HG03442 (cell line): Measurements from ENCODE around the gene DHRS3.

ENCODE experiments used
- ATAC-seq: cut with Tn5 transposase; IDR thresholded peaks from one replicate; pipeline ENCODE4 v1.9.1; 2021; ENCODE audit warnings: mild to moderate bottlenecking, moderate library complexity; ENCODE audit not compliant: unreplicated experiment

The DHRS3 gene

DNA sequence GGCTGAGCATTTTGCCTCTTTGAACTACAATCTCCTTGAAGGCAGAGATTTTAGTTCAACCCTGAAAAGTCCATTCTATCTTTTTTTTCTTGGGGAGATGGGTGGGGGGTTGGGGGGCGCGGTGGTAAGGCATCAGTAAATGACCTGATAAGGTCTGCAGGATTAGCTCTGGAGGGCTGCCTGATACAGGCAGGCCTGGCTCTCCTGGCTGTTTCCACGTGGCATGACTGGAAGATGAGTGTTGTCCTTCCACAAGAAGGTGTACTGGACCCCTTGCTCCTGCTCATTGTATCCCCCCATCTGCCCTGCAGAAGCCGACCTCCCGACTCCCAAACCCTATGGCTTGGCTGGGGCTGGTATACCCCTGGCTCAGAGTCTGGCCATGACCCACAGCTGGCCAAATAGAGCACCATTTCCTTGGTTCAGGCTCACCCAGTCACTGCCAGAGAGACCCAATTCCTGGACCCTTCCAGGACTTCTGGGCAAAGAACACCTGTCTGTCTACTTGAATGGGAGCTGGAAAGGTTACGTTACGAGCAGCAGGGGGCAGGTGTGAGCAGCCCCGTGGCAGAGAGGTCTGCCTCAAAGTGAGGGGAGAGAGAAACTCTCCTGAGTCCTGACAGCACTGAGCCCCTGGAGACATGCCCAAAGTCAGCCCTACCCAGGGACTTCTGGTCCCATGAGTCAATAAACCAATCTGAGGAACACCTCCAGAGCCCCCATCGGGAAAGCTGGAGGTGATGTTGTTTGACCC lies 17.0 kb downstream of the DHRS3 start:
- ATAC-seq: no peak

DNA sequence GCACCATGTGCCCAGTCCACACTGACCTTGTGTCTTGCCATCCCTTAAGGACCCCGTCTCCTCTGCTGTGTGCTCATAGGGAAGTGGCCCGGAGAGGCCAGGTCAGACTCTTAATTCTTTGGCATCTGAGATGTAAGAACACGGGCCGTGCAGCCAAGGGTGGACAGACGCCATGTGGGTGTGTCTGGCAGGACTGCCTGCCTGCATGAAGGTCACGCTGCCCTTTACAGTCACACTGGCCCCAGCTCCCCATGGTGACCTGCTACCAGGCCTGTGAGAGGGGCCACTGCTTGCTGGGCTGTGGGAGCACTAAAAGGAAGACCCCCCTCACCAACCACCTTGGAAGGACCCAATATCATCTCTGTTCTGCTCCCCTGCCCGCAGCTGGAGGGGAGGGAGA lies 17.7 kb downstream of the DHRS3 start:
- no peak for ATAC-seq

GRCh38 chr1:12599657-12600056 lies 18.4 kb downstream of the DHRS3 start:
- ATAC-seq: no peak

DNA sequence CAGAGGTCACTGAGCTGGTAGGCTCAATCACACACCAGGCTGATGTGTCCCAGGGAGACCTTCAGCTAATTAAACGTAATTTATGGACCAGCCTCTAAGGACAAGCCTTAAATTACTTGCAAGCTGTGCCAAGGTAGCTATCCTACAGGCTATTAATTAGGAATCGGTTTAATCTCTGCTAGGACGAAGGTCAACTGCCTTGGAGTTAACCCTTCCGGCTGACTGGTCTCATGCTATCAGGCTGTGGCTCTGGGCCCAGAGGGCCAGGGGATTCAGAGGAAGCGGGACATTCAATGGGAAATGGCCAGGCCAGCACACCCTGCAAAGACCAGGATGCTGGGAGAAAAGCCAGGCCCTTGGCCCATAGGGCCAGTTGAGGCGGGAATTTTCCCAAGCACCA lies 19.0 kb downstream of the DHRS3 start:
- ATAC-seq: no peak

GRCh38 chr1:12597792-12598191 lies 20.2 kb downstream of the DHRS3 start:
- ATAC-seq: no peak

DNA sequence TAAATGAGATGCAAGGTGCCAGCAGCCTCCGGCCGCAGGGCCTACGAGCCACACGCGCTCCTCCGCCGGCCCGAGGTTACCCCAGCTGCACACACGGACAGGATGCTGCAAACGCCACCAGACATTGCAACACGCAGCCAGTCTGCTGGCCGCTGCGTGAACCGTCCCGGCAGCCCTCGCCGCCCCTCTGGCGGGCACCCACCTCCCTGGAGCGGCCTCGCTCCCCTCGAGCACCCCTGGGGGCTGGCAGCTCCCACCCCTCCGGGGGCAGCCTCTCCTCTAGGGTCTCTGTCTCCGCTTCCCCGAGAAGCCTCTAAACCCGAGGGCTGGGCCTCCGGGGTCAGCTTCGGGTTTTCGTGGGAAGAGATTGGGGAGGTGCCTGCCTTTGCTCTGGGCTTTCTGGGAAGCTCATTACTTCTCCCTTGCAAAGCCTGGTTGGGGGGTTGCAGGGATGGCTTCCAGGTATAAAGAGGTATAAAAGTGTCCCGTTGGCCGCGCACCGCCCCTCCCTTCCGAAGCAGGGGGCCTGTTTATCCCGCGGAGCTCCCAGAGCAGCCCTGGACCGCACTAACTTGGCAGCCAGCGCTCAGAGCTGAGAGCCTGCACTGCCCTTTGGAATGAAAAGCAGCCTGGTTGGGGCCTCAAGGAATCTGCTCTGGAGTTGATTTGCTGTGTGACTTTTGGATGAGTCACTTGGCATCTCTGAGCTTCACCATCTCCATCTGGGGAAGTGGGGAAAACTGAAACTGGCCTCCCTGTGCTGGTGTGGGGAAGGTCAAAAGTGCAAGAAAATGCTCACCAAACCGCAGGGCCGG lies 21.8 kb downstream of the DHRS3 start:
- ATAC-seq: no peak

GRCh38 chr1:12595757-12596006 lies 22.3 kb downstream of the DHRS3 start:
- no peak for ATAC-seq

- no peak for ATAC-seq
Measured at GRCh38 chr1:12594966-12595756, 22.8 kb downstream of the DHRS3 start.

- ATAC-seq: no peak
Measured at GRCh38 chr1:12594490-12594889, 23.5 kb downstream of the DHRS3 start.

GRCh38 chr1:12593621-12594066 lies 24.4 kb downstream of the DHRS3 start:
- no peak for ATAC-seq

GRCh38 chr1:12592496-12592895 lies 25.5 kb downstream of the DHRS3 start:
- no peak for ATAC-seq

DNA sequence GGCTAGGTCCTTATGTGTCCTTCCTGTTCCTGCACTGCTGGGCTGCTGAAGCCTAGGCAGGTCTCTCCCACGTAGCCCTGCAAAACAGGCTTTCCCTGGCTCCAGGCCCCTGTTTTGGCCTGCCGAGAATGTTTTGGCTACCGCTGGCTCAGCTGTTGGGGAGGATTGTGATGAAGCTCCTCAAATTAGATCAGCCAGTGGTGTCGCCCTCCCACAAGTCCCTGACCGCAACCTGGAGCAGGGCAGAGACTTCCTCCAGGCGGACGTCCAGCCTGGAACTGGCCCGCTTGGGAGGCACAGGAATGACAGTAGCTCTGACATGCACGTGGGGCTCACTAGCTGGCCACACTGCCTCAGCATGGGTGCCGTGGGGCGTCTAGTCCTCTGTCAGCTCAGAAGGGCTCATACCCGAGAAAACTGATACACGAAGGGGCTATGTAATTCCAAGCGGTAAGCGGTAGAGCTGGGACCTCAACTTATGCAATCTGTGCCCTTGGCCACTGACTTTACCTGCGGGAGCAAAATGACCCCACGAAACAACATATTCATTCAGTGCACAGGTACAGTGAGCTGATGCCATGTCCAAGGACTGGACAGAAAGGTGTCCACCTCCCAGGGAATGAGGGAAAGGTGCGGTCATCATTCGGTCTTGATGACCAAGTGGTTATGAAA lies 26.6 kb downstream of the DHRS3 start:
- no peak for ATAC-seq

- ATAC-seq: no peak
Measured at GRCh38 chr1:12588695-12589094, 29.3 kb downstream of the DHRS3 start.

DNA sequence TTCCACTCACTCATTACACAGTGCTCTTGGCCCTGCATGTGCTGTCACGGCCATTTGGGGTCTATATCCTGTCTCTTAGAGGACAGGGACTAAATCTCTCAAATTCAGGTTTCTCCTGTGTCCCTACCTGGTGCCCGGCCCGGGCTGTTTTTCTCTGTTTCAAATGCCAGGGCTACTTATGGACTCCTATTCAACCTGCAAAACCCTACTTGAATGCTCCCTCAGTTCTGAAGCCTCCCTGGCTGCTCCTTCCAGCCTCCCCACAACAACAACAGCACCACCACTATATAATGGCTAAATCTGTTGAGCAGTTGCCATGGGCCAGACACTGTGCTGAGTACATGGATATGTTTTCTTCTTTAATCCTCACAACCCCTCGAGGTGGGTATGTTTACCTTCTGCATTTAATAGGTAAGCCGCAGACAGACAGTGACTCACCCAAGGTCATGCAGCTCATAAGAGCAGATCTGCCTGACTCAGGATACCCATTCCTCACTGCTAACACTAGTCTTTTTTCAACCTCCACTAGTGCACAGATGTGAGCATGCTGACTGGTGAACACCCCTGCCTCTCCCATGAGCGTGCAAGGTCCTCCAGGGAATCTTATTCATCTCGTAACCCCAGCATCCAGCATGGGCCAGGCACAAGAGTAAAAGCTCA lies 29.9 kb downstream of the DHRS3 start:
- ATAC-seq: no peak

DNA sequence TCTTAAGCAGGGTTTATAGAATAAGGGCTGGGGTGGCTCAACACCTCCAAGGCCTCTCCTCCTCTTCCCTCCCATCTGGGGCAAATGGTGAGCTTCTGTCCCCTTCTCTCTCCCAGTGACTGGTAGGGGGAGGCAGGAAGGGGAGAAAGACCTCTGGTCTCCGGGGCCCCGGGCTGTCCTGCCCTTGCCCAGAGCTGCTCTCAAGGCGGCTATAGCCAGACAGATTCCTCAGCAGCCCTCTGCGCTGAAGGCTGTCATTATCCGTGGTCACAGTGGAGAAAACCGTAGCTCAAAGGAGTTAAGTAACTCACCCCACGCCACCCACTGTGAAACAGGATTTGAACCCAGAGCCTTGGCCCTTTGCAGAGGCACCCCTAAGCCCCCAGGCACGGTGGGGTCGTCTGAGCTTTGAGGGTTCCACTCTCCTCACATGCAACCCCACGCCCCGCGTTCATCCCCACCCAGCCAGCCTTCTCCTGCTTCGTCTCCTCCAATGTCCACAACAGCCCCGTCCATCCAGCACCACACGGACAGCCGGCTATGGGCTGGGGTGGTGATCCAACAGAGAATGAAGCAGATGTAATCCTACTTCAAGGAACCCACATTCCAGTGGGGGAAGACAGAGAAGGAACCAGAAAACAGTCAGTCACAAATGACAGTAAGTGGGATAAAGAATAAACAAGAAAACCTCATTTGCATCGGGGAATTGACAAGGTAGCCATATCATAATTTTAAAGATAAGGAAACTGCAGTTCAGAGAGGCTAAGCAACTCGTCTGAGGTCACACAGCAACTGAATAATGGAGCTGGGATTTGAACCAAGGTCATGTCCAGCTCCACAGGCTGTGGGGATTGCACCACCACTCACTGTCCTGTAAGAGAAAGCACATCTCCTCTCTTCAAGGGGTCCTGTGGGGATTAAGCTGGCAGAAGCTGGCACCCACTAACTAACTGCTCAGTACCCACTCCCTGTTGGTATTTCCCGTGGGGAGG lies 31.8 kb downstream of the DHRS3 start:
- no peak for ATAC-seq

DNA sequence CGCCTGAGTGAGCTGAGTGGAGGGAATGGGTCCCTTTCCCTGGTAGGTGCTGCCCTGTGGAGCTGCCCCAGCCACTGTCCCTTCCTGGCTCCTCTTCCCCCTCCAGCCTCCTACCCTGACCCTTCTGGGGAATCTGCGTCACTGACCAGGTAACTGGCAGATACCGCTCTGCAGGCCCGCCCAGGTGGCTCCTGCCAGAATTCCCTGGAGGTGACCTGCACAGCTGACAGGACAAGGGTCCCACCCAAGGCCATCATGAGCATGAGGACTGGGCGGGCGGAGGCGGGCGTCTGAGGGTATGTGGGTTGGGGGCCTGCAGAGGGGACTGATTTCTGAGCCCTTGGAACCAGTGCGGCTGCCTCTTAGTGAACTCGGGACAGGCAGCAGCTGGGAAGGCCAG lies 32.5 kb downstream of the DHRS3 start:
- no peak for ATAC-seq

GRCh38 chr1:12584900-12585525 lies 33.0 kb downstream of the DHRS3 start:
- ATAC-seq: no peak

DNA sequence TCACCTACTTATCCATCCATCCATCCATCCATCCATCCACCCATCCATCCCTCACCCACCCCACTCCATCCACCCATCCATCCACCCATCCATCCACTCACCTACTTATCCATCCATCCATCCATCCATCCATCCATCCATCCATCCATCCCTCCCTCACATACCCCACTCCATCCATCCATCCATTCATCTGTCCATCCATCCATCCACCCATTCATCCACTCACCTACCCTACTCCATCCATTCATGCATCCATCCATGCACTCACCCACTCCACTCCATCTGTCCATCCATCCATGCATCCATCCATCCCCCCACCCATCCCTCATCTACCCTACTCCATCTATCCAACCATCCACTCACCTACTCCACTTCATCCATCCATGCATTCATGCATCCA lies 34.5 kb downstream of the DHRS3 start:
- no peak for ATAC-seq

DNA sequence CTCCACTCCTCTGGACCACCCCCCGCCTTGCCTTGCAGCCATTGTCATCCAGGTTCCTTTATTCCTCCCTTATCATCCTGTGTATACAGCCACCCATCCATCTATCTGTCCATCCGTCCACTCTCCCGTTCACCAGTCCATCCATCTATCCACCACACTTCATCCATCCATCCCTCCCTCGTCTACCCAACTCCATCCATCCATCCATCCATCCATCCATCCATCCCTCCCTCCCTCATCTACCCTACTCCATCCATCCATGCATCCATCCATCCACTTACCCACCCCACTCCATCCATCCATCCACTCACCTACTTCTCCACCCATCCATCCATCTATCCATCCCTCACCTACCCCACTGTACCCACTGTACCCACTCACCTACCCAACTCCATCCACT lies 35.4 kb downstream of the DHRS3 start:
- no peak for ATAC-seq
